Liver (tissue), 9 donors: Measurements from ENCODE around the gene TNK2. TPM values are rescaled to one million over a fixed set of nuclear protein-coding genes. Genes with fewer than 3 reads are reported as not detected.

ENCODE experiments used
- DNase-seq: peaks from one replicate; pipeline ENCODE4 v3.0.0-alpha.2; 2017; ENCODE audit warnings: low spot score
- H3K27ac ChIP-seq, 2 donors: one replicate each; pipeline ENCODE4 v1.7.0; 2013; ENCODE audit warnings: inconsistent platforms in 2 of 2, low read length in 2 of 2, control low read depth in 1 of 2, low read depth in 1 of 2, mild to moderate bottlenecking in 1 of 2
- H3K27me3 ChIP-seq, 4 donors: one replicate each; pipeline versions ENCODE4 v1.6.1 to v1.7.0; 2013; ENCODE audit warnings: low read length in 3 of 4, inconsistent platforms in 1 of 4, mild to moderate bottlenecking in 1 of 4, moderate library complexity in 1 of 4; ENCODE audit not compliant: control insufficient read depth in 4 of 4, insufficient read depth in 4 of 4
- H3K36me3 ChIP-seq, 4 donors: one replicate each; pipeline versions ENCODE4 v1.6.1 to v1.7.0; 2013; ENCODE audit warnings: low read length in 3 of 4, mild to moderate bottlenecking in 3 of 4, low read depth in 1 of 4, moderate library complexity in 1 of 4; ENCODE audit not compliant: control insufficient read depth in 4 of 4, insufficient read depth in 3 of 4
- H3K4me1 ChIP-seq, 4 donors: one replicate each; pipeline versions ENCODE4 v1.6.1 to v1.7.0; 2013; ENCODE audit warnings: low read length in 3 of 4, mild to moderate bottlenecking in 3 of 4, moderate library complexity in 1 of 4; ENCODE audit not compliant: control insufficient read depth in 4 of 4, insufficient read depth in 4 of 4
- H3K4me3 ChIP-seq, 3 donors: one replicate each; pipeline versions ENCODE4 v1.6.1 to v1.7.0; 2013; ENCODE audit warnings: low read length in 3 of 3, control low read depth in 1 of 3, low read depth in 1 of 3, mild to moderate bottlenecking in 1 of 3
- H3K9ac ChIP-seq, 2 donors: one replicate each; pipeline ENCODE4 v1.7.0; 2013; ENCODE audit warnings: low read length in 2 of 2, mild to moderate bottlenecking in 2 of 2, moderate library complexity in 2 of 2, control low read depth in 1 of 2, low read depth in 1 of 2
- H3K9me3 ChIP-seq, 4 donors: one replicate each; pipeline versions ENCODE4 v1.6.1 to v1.7.0; 2013; ENCODE audit warnings: low read length in 3 of 4; ENCODE audit not compliant: control insufficient read depth in 4 of 4
- ATF3 ChIP-seq: IDR thresholded peaks from 2 replicates; pipeline ENCODE4 v1.6.1; 2016; ENCODE audit warnings: antibody characterized with exemption
- CTCF ChIP-seq: fragments of 150-350 bp; IDR thresholded peaks from 2 replicates; pipeline ENCODE4 v1.5.1; 2017; ENCODE audit warnings: improper control_type of control experiment, low read depth, low read length; ENCODE audit not compliant: missing input control
- FOXA1 ChIP-seq: IDR thresholded peaks from 2 replicates; pipeline ENCODE4 v1.6.1; 2016; ENCODE audit warnings: antibody characterized with exemption
- FOXA2 ChIP-seq: IDR thresholded peaks from 2 replicates; pipeline ENCODE4 v1.6.1; 2016; ENCODE audit warnings: antibody characterized with exemption
- HNF4A ChIP-seq, 2 donors: conservative IDR thresholded peaks; 2 replicates each; pipeline ENCODE4 v1.6.1; 2016; ENCODE audit warnings: antibody characterized with exemption in 2 of 2, mild to moderate bottlenecking in 2 of 2
- HNF4G ChIP-seq: IDR thresholded peaks from 2 replicates; pipeline ENCODE4 v1.6.1; 2016; ENCODE audit warnings: antibody characterized with exemption
- MAX ChIP-seq: IDR thresholded peaks from 2 replicates; pipeline ENCODE4 v1.6.1; 2016; ENCODE audit warnings: antibody characterized with exemption
- NR2F2 ChIP-seq: IDR thresholded peaks from 2 replicates; pipeline ENCODE4 v1.6.1; 2016; ENCODE audit warnings: antibody characterized with exemption
- RAD21 ChIP-seq, 2 donors: IDR thresholded peaks; 2 replicates each; pipeline ENCODE4 v1.6.1; 2016; ENCODE audit warnings: antibody characterized with exemption in 2 of 2, mild to moderate bottlenecking in 2 of 2
- REST ChIP-seq: IDR thresholded peaks from 2 replicates; pipeline ENCODE4 v1.6.1; 2016; ENCODE audit warnings: antibody characterized with exemption, mild to moderate bottlenecking
- RXRA ChIP-seq, 2 donors: IDR thresholded peaks; 2 replicates each; pipeline ENCODE4 v1.6.1; 2017 to 2018; ENCODE audit warnings: antibody characterized with exemption in 2 of 2, mild to moderate bottlenecking in 1 of 2
- TAF1 ChIP-seq: conservative IDR thresholded peaks from 2 replicates; pipeline ENCODE4 v1.6.1; 2016; ENCODE audit warnings: antibody characterized with exemption, mild to moderate bottlenecking
- YY1 ChIP-seq: IDR thresholded peaks from 2 replicates; pipeline ENCODE4 v1.6.1; 2016; ENCODE audit warnings: antibody characterized with exemption, mild to moderate bottlenecking
- ZBTB33 ChIP-seq: IDR thresholded peaks from 2 replicates; pipeline ENCODE4 v1.6.1; 2016; ENCODE audit warnings: antibody characterized with exemption
- WGBS: extraction: QIAGEN DNeasy Blood & Tissue Kit; methylation state at CpG from one replicate; pipeline ENCODE4 v1.1.7; 2013; 5-methylcytosine and 5-hydroxymethylcytosine counted together
- polyA plus RNA-seq, 2 donors: library from polyadenylated mRNA; stranded (reverse) in 1 of 2; unstranded in 1 of 2; fragments of 200-250 nt in 1 of 2; fragments of >200 nt in 1 of 2; fragmentation: Nextera tagmentation in 1 of 2; extraction: Ambion mirVana in 1 of 2; gene quantifications; one replicate each; pipeline versions ENCODE4 v1.2.1 to v1.2.3, GENCODE V29; 2013 to 2015
- total RNA-seq, 2 donors: library from RNA; depleted of rRNA; stranded (reverse); fragments of >200 nt; gene quantifications; one replicate each; pipeline ENCODE4 v1.2.3, GENCODE V29; 2014
- donor health status: healthy.
- donor health status: healthy.
- donor health status: healthy.
- donor health status: healthy.
- donor health status: healthy.

The TNK2 gene
- total and polyA plus RNA-seq, 4 donors = 4.0 to 12.2 (median 8.8) TPM

GRCh38 chr3:195868336-195868865 lies 40.0 kb downstream of the TNK2 start:
- no peak for DNase-seq
- Histone ChIP-seq H3K27me3 (no peaks in the 10 kb centered on the region), H3K4me1 (no peaks in the 10 kb centered on the region), H3K27ac (no peak overlapping the region), H3K36me3 (peaks cover 6 to 54% (median 22%) of the 10 kb centered on the region in 4 donors), H3K4me3 (no peak overlapping the region), H3K9me3 (no peaks in the 10 kb centered on the region), H3K9ac (no peak overlapping the region)
- WGBS = 97% methylated on average over 39 of the region's 39 CpGs
- no peak for TF ChIP-seq MAX
- TF ChIP-seq ZBTB33 = no peak
- no peak for TF ChIP-seq HNF4G
- TF ChIP-seq CTCF = no peak
- TF ChIP-seq YY1 = no peak
- no peak for TF ChIP-seq ATF3
- TF ChIP-seq RXRA (IDR thresholded peaks at IDR 0.05) = no peak
- no peak for TF ChIP-seq HNF4A (conservative IDR thresholded peaks at IDR 0.05)
- no peak for TF ChIP-seq NR2F2
- no peak for TF ChIP-seq FOXA2
- no peak for TF ChIP-seq TAF1
- no peak for TF ChIP-seq RAD21 (IDR thresholded peaks at IDR 0.05)
- TF ChIP-seq REST = no peak
- TF ChIP-seq FOXA1 = no peak

- 96% methylated on average over 40 of the region's 40 CpGs for WGBS
- Histone ChIP-seq H3K27me3 (no peaks in the 10 kb centered on the region), H3K4me3 (no peak overlapping the region), H3K9me3 (no peaks in the 10 kb centered on the region), H3K36me3 (peaks cover 6 to 54% (median 22%) of the 10 kb centered on the region in 4 donors), H3K9ac (no peak overlapping the region), H3K4me1 (peaks cover 0 to 2% (median 0%) of the 10 kb centered on the region in 4 donors), H3K27ac (no peak overlapping the region)
- TF ChIP-seq FOXA2 (no peak), MAX (no peak), REST (no peak)
- no peak for DNase-seq
These were observed 40.6 kb downstream of the TNK2 start for GRCh38 chr3:195867631-195868335.
